D721Med (cell line): ENCODE data around the gene HSPG2.

ENCODE experiments used
- DNase-seq: peaks from one replicate; pipeline ENCODE4 v3.0.0; 2011; ENCODE audit warnings: low spot score; ENCODE audit not compliant: insufficient read length
- FAIRE-seq: peaks from 2 replicates; lab custom pipeline; 2011; peaks lifted over from hg19 to GRCh38; lab: Jason Lieb, UNC
- TF ChIP-seq, protein P1 (sequence below): IDR thresholded peaks from 2 replicates; pipeline ENCODE4 v1.5.1; 2012; ENCODE audit warnings: mild to moderate bottlenecking, control low read depth; ENCODE audit not compliant: insufficient read depth; ENCODE audit errors: missing control alignments

Gene HSPG2

DNA sequence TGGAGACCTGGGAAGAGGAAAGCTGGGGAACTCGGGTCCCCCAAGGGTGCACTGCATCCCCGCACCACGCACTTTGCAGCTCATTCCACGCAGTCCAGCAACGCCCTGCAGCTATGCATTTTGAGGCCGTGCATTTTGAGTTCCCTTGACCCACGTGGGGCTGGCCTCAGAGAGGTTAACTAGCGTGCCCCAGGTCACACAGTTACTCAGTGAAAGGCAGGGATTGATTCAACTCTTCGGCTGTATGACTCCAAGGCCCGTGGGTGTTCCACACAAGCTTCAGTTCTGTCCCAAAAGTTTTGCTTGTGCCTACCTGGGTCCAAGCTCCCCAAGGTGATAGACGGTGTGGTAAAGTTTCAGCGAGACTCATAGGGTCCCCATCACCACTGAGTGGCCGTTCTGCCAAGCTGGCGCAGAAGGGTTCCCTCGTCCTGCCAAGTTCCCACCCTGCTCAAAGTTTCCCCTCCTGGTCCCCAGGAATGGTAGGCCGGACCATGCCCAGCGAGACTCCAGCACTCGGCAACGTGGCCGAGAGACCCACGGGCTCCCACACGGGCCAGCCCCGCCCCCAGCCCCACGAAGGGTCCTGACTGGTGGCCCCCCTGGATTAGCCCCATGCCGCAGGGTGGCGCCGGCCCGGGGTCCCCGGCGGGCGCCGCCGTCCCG, 611 bp downstream of the HSPG2 start:
- TF ChIP-seq, protein P1, sequence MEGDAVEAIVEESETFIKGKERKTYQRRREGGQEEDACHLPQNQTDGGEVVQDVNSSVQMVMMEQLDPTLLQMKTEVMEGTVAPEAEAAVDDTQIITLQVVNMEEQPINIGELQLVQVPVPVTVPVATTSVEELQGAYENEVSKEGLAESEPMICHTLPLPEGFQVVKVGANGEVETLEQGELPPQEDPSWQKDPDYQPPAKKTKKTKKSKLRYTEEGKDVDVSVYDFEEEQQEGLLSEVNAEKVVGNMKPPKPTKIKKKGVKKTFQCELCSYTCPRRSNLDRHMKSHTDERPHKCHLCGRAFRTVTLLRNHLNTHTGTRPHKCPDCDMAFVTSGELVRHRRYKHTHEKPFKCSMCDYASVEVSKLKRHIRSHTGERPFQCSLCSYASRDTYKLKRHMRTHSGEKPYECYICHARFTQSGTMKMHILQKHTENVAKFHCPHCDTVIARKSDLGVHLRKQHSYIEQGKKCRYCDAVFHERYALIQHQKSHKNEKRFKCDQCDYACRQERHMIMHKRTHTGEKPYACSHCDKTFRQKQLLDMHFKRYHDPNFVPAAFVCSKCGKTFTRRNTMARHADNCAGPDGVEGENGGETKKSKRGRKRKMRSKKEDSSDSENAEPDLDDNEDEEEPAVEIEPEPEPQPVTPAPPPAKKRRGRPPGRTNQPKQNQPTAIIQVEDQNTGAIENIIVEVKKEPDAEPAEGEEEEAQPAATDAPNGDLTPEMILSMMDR = no peak
- FAIRE-seq = no peak
- DNase-seq = no peak

DNA sequence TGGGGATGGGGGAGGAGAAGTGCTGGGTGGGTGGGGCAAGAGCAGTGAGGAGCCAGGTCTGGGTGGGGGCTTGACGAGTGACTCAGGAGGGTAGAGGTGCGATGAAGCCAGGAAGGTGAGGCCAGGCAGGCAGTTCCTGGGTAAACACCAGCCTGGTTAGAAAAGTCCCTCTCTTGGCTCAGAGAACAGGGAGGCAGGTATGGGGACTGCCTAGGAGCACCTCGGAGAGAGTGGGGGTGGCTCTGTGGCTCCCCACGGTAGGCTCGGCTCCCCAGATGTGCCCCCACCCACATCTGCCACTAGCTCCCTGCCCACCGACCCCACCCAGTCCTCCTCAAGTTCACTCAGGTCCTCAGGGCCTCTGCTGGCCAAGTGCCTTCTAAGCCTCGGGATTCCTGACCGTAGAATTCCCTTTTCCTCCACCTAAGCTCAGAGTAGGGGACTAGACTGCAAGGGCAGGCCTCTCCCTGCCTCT, 1.2 kb downstream of the HSPG2 start:
- FAIRE-seq = no peak
- DNase-seq = no peak
- TF ChIP-seq, protein P1 = no peak

DNA sequence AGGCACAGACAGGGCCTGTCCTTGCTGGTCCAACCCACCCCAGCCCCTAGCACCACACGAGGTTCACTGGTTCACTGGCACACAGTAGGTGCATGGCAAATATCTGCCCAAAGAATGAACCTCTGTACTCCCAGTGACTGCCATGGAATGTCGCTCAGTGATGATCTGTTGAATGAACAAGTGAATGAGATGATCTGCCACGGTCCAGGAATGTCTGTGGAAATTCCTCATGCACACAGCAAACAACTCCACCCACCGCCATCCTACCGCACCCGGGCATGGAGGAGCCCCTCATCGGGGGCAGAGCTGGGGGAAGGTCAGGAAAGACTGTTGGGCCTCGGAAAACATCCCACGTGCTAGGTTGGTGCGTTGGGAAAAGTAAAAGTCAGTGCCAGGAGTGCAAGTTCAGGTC, 1.7 kb downstream of the HSPG2 start:
- DNase-seq (no peak), FAIRE-seq (no peak)
- TF ChIP-seq, protein P1 = no peak

DNA sequence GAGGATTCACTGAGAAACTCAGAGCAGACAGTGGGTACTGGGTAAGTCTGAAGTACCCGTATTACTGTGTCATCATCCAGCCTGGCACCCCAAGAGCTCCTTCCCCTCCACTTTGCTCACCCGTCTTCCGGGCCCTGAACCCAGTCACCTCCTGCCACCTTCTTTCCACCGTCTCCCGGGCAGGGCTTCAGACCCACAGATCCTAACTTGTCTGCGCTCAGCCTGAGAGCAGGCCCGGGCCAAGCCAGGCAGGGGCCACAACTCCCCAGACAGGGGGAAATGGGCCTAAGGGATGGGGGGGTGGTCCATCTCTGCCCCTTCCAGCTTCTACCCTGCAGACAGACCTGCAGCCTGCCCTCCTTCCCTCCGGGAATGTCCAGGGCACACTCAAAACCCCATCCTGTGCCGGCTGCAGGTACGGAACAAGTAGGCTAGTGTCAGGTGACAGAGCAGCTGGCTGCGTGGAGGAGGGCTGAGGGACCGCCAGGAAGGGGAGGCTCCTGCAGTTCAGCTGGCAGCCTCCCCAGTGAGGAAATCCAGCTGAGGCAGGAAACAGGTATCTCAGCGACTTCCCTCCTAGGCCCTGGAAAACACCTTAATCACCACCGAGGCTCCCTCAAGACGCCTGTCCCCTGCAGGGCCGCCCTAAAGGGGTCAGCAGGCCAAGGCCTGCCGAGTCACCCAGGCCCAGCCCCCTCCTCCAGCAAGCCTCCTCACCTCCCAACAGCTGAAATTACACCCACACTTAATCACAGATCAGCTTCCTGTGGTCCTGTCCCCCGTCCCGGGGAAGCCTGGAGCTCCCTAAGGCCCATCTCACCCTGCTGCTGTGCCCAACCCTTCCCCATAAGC, 3.5 kb downstream of the HSPG2 start:
- TF ChIP-seq, protein P1 = no peak
- DNase-seq (no peak), FAIRE-seq (no peak)

DNA sequence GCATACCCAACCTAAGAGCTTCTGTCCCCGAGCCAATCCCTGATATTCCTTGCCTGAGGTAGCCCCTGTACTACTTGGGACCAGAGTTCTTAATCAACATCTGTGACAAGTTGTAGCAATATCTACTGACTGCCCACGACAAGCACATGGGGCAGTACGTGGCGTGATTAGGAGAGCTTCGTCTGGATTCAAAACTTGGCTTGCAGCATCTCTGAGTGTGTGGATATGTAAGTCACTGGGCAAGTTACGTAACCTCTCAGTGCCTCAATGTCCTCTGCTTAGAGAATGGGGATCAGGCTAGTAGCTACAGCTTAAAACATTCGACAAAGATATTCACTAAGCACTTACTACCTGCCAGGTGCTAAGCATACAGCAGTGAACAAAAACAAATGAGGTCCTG, 5.0 kb downstream of the HSPG2 start:
- FAIRE-seq (no peak), DNase-seq (no peak)
- TF ChIP-seq, protein P1 = no peak

DNA sequence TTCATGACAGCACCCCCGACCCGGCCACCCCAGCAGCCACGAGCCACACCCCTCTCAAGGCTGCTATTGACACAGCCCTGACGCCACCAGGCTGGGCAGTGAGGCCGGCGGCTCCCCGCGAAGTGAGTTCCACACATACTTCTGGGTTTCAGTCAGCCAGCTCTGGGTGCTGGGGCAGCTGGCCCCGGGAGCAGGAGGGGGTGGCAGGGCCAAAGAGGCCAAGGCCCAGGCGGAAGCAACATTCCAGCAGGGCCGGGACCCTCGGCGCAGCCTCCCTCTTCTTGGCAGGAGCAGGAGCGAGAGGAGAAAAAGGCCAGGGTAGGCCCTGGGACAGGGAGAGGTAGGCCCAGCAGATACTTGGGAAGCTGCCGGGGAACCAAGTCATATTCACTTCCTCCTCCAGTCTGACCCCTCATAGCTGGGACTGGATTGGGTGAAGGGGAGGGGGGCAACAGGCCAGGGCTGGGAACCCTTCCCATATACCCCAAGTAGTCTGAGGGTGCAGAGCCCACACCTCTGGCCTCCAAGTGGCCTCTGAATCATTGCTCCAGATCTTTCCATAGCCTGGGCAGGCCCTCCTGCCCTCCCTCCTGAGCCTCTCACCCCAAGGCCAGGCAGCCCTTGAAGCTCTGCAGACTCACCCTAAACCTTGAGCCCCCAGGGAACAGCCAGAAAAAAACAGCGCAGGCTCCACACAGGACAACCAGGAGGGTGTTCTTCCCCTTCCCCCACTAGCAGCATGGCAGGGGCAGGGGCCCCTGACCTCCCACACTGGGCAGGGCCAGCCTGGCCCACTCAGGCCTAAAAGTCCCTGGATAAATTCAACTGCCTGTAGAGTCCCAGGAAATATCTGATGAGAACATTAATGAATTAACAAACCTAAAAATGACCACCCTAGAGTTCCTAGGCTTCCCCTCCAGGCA, 5.7 kb downstream of the HSPG2 start:
- TF ChIP-seq, protein P1 = no peak
- DNase-seq (no peak), FAIRE-seq (no peak)
